Glutamatergic neuron (in vitro differentiated cells): Measurements from ENCODE around the gene TAS2R19. TPM values are rescaled to one million over a fixed set of nuclear protein-coding genes. Genes with fewer than 3 reads are reported as not detected.
"Not testable (repeated sequence)": the region's sequence is repeated elsewhere in the genome, so short reads cannot be mapped to it uniquely, and the experiment has no call there.

ENCODE experiments used
- DNase-seq: peaks from one replicate; pipeline ENCODE4 v3.0.0; 2022
- H3K27ac Mint-ChIP-seq: one replicate; pipeline ENCODE4 v1.8.0; 2020; ENCODE audit warnings: mild to moderate bottlenecking, mixed read lengths, inconsistent platforms; ENCODE audit not compliant: unreplicated experiment
- H3K27me3 Mint-ChIP-seq: one replicate; pipeline ENCODE4 v1.8.0; 2020; ENCODE audit warnings: mild to moderate bottlenecking, moderate library complexity, mixed read lengths, inconsistent platforms; ENCODE audit not compliant: unreplicated experiment
- H3K36me3 Mint-ChIP-seq: one replicate; pipeline ENCODE4 v1.8.0; 2020; ENCODE audit warnings: mild to moderate bottlenecking, mixed read lengths, inconsistent platforms; ENCODE audit not compliant: unreplicated experiment
- H3K4me1 Mint-ChIP-seq: one replicate; pipeline ENCODE4 v1.8.0; 2020; ENCODE audit warnings: mild to moderate bottlenecking, low read depth, mixed read lengths, inconsistent platforms; ENCODE audit not compliant: unreplicated experiment
- H3K4me3 Mint-ChIP-seq: one replicate; pipeline ENCODE4 v1.8.0; 2020; ENCODE audit warnings: mild to moderate bottlenecking, mixed read lengths, inconsistent platforms; ENCODE audit not compliant: unreplicated experiment
- H3K9me3 Mint-ChIP-seq: one replicate; pipeline ENCODE4 v1.8.0; 2020; ENCODE audit warnings: mild to moderate bottlenecking, moderate library complexity, mixed read lengths, inconsistent platforms; ENCODE audit not compliant: unreplicated experiment
- CTCF ChIP-seq: fragments of 200-600 bp; sonication (generic); IDR thresholded peaks from one replicate; pipeline ENCODE4 v1.5.0; 2021; ENCODE audit not compliant: partially characterized antibody, unreplicated experiment
- total RNA-seq: library from RNA; stranded (reverse); fragmentation: NEBNext Ultra II Directional; extraction: Animal tissue kit (Norgen Biotek cat#: 25700); gene quantifications from one replicate; pipeline ENCODE4 v1.2.1, GENCODE V29; 2021; ENCODE audit not compliant: unreplicated experiment

The TAS2R19 gene
- total RNA-seq, 1 donor from 2014 or later = 7.9 TPM

GRCh38 chr12:11039171-11039570, 16.8 kb upstream of the TAS2R19 start:
- Mint-ChIP-seq H3K4me3 (no peak overlapping the region), H3K9me3 (no peaks in the 10 kb centered on the region), H3K27ac (no peak overlapping the region), H3K36me3 (no peaks in the 10 kb centered on the region), H3K27me3 (no peaks in the 10 kb centered on the region), H3K4me1 (no peaks in the 10 kb centered on the region)
- TF ChIP-seq CTCF = no peak
- no peak for DNase-seq

- H3K36me3 Mint-ChIP-seq, H3K4me3 Mint-ChIP-seq, H3K27ac Mint-ChIP-seq, H3K4me1 Mint-ChIP-seq, H3K9me3 Mint-ChIP-seq, DNase-seq, H3K27me3 Mint-ChIP-seq: not testable (repeated sequence)
Observed at GRCh38 chr12:11033959-11034358, 11.5 kb upstream of the TAS2R19 start.

- Mint-ChIP-seq H3K4me1 (no peaks in the 10 kb centered on the region), H3K36me3 (no peaks in the 10 kb centered on the region), H3K27ac (no peak within 1 kb of the TSS), H3K9me3 (no peaks in the 10 kb centered on the region), H3K27me3 (no peaks in the 10 kb centered on the region), H3K4me3 (no peak within 1 kb of the TSS)
- TF ChIP-seq CTCF = no peak
- no peak for DNase-seq
Observed at GRCh38 chr12:11031307-11031706, 8.9 kb upstream of the TAS2R19 start, which contains the start of gene TAS2R31. Gene TAS2R31 (minus strand): TSS chr12:11031407. CDS start chr12:11031335, 72 bp downstream.

- Mint-ChIP-seq H3K27ac (no peak overlapping the region), H3K36me3 (peaks cover 7% of the 10 kb centered on the region), H3K4me3 (no peak overlapping the region), H3K27me3 (no peaks in the 10 kb centered on the region), H3K9me3 (no peaks in the 10 kb centered on the region), H3K4me1 (no peaks in the 10 kb centered on the region)
- DNase-seq = no peak
- no peak for TF ChIP-seq CTCF
Observed at GRCh38 chr12:11026118-11026517, 3.7 kb upstream of the TAS2R19 start.

GRCh38 chr12:11023387-11023786, 967 bp upstream of the TAS2R19 start:
- no peaks in the 10 kb centered on the region for H3K4me1 Mint-ChIP-seq
- no peak for TF ChIP-seq CTCF
- H3K4me3 Mint-ChIP-seq = no peak overlapping the region
- H3K27ac Mint-ChIP-seq = no peak overlapping the region
- H3K36me3 Mint-ChIP-seq = peaks cover 7% of the 10 kb centered on the region
- H3K9me3 Mint-ChIP-seq = no peaks in the 10 kb centered on the region
- no peaks in the 10 kb centered on the region for H3K27me3 Mint-ChIP-seq
- no peak for DNase-seq

- Mint-ChIP-seq H3K4me1 (no peaks in the 10 kb centered on the region), H3K27ac (no peak overlapping the region), H3K36me3 (no peaks in the 10 kb centered on the region), H3K4me3 (no peak overlapping the region), H3K9me3 (no peaks in the 10 kb centered on the region), H3K27me3 (no peaks in the 10 kb centered on the region)
- no peak for DNase-seq
- TF ChIP-seq CTCF = no peak
Observed at GRCh38 chr12:11016937-11017336, 5.5 kb downstream of the TAS2R19 start.
